Neuronal stem cell (in vitro differentiated cells): ENCODE measurements around the gene EMID1.
A peak's percentile ranks its signal among the peaks of the same experiment; 100 is the strongest.

Experiments
- DNase-seq: peaks from one replicate; pipeline ENCODE4 v3.0.0-alpha.2; 2013; ENCODE audit warnings: low spot score
- H2AFZ ChIP-seq: one replicate; pipeline ENCODE4 v1.6.1; 2013; ENCODE audit warnings: mild to moderate bottlenecking, low read length, inconsistent platforms
- H2AK5ac ChIP-seq: 2 replicates; pipeline ENCODE4 v1.6.1; 2013; ENCODE audit warnings: low read depth, mild to moderate bottlenecking, inconsistent platforms, low read length, moderate library complexity, mixed read lengths
- H2BK120ac ChIP-seq: 2 replicates; pipeline ENCODE4 v1.6.1; 2013; ENCODE audit warnings: low read depth, mild to moderate bottlenecking, inconsistent platforms, low read length, moderate library complexity, mixed read lengths
- H2BK12ac ChIP-seq: one replicate; pipeline ENCODE4 v1.6.1; 2013; ENCODE audit warnings: low read length, inconsistent platforms
- H2BK15ac ChIP-seq: 2 replicates; pipeline ENCODE4 v1.6.1; 2013; ENCODE audit warnings: mild to moderate bottlenecking, low read length, inconsistent platforms, mixed read lengths
- H2BK5ac ChIP-seq: one replicate; pipeline ENCODE4 v1.6.1; 2013; ENCODE audit warnings: inconsistent platforms, mild to moderate bottlenecking, low read length, moderate library complexity
- H3K14ac ChIP-seq: one replicate; pipeline ENCODE4 v1.6.1; 2013; ENCODE audit warnings: low read length, inconsistent platforms
- H3K18ac ChIP-seq: 2 replicates; pipeline ENCODE4 v1.6.1; 2013; ENCODE audit warnings: low read length, inconsistent platforms
- H3K23ac ChIP-seq: 2 replicates; pipeline ENCODE4 v1.6.1; 2013; ENCODE audit warnings: low read depth, mild to moderate bottlenecking, mixed read lengths, low read length, inconsistent platforms; ENCODE audit not compliant: poor library complexity
- H3K27ac ChIP-seq: replicated peaks from 3 replicates; pipeline ENCODE4 v1.5.1; 2013; ENCODE audit warnings: low read length, inconsistent platforms
- H3K27me3 ChIP-seq, 3 experiments: 2 replicates each; pipeline ENCODE4 v1.6.1; 2013; ENCODE audit warnings: low read length in 3 of 3, mild to moderate bottlenecking in 2 of 3, inconsistent platforms in 1 of 3, low read depth in 1 of 3, mixed read lengths in 1 of 3, moderate library complexity in 1 of 3; ENCODE audit not compliant: control insufficient read depth in 3 of 3, insufficient read depth in 3 of 3
- H3K36me3 ChIP-seq, 2 donors: replicated peaks in 1 of 2; 2 replicates each; pipeline ENCODE4 v1.6.1; 2013; ENCODE audit warnings: low read length in 2 of 2; ENCODE audit not compliant: control insufficient read depth in 2 of 2, insufficient read depth in 2 of 2
- H3K4ac ChIP-seq: 2 replicates; pipeline ENCODE4 v1.6.1; 2013; ENCODE audit warnings: inconsistent platforms, mild to moderate bottlenecking, low read length, moderate library complexity
- H3K4me1 ChIP-seq, 2 donors: 1 replicate in 1 of 2; 2 replicates in 1 of 2; pipeline ENCODE4 v1.6.1; 2013; ENCODE audit warnings: low read length in 2 of 2, low read depth in 1 of 2; ENCODE audit not compliant: control insufficient read depth in 2 of 2, insufficient read depth in 1 of 2
- H3K4me2 ChIP-seq: one replicate; pipeline ENCODE4 v1.6.1; 2013; ENCODE audit warnings: mild to moderate bottlenecking, low read length, inconsistent platforms; ENCODE audit not compliant: insufficient read depth, poor library complexity, severe bottlenecking
- H3K4me3 ChIP-seq, 2 donors: 2 replicates each; pipeline ENCODE4 v1.5.1; 2013; ENCODE audit warnings: low read length in 2 of 2, mild to moderate bottlenecking in 2 of 2, inconsistent platforms in 1 of 2, moderate library complexity in 1 of 2
- H3K79me1 ChIP-seq: one replicate; pipeline ENCODE4 v1.6.1; 2013; ENCODE audit warnings: low read depth, mild to moderate bottlenecking, inconsistent platforms, low read length, moderate library complexity
- H3K9ac ChIP-seq: one replicate; pipeline ENCODE4 v1.6.1; 2013; ENCODE audit warnings: mild to moderate bottlenecking, low read depth, low read length, inconsistent platforms; ENCODE audit not compliant: poor library complexity
- H3K9me3 ChIP-seq, 2 donors: replicated peaks in 1 of 2; 2 replicates each; pipeline versions ENCODE3 to v1.6.1; 2013; ENCODE audit warnings: low read length in 2 of 2, mild to moderate bottlenecking in 2 of 2, inconsistent platforms in 1 of 2, low read depth in 1 of 2, mixed read lengths in 1 of 2, moderate library complexity in 1 of 2; ENCODE audit not compliant: control insufficient read depth in 2 of 2, insufficient read depth in 1 of 2
- H4K8ac ChIP-seq: one replicate; pipeline ENCODE4 v1.6.1; 2013; ENCODE audit warnings: low read depth, mild to moderate bottlenecking, inconsistent platforms, low read length, moderate library complexity
- H4K91ac ChIP-seq: one replicate; pipeline ENCODE4 v1.6.1; 2013; ENCODE audit warnings: low read length, low read depth, mild to moderate bottlenecking, inconsistent platforms; ENCODE audit not compliant: poor library complexity
- WGBS, 2 donors: extraction: QIAGEN DNeasy Blood & Tissue Kit; methylation state at CpG; one replicate each; pipeline ENCODE4 v1.1.7; 2013; ENCODE audit warnings: missing lambda C conversion rate in 2 of 2, mixed read lengths in 1 of 2; ENCODE audit not compliant: insufficient read length in 2 of 2, insufficient replicate concordance in 1 of 2; ENCODE audit errors: extremely low coverage in 2 of 2; 5-methylcytosine and 5-hydroxymethylcytosine counted together

Gene EMID1

GRCh38 chr22:29208502-29208862 lies 2.8 kb downstream of the EMID1 start:
- DNase-seq: no peak

GRCh38 chr22:29208879-29209623 lies 3.4 kb downstream of the EMID1 start:
- H3K36me3 ChIP-seq: peaks cover 2 to 11% of the 10 kb centered on the region in 2 donors
- H3K14ac ChIP-seq: no peak overlapping the region
- no peak overlapping the region for H4K91ac ChIP-seq
- peak overlapping the region; percentile 94 for H2AK5ac ChIP-seq
- no peak overlapping the region for H3K9ac ChIP-seq
- no peak overlapping the region for H3K4me2 ChIP-seq
- H2AFZ ChIP-seq: no peak overlapping the region
- H2BK120ac ChIP-seq: no peak overlapping the region
- peaks cover 5% of the 10 kb centered on the region for H3K79me1 ChIP-seq
- H3K4ac ChIP-seq: no peak overlapping the region
- H3K4me3 ChIP-seq: no peak overlapping the region
- H3K9me3 ChIP-seq: peaks cover 0 to 3% of the 10 kb centered on the region in 2 donors
- no peak overlapping the region for H3K23ac ChIP-seq
- peaks cover 0 to 7% (median 0%) of the 10 kb centered on the region in 3 experiments for H3K27me3 ChIP-seq
- peak overlapping the region; percentile 79 for H3K18ac ChIP-seq
- H2BK5ac ChIP-seq: peak overlapping the region; percentile 72
- H3K27ac ChIP-seq: no peak overlapping the region
- H4K8ac ChIP-seq: no peak overlapping the region
- no peak for DNase-seq
- peaks cover 34 to 38% of the 10 kb centered on the region in 2 donors for H3K4me1 ChIP-seq
- no CpG with 5 or more reads among the region's 17 CpGs for WGBS, 2 donors
- H2BK15ac ChIP-seq: peak overlapping the region; percentile 61
- peak overlapping the region; percentile 36 for H2BK12ac ChIP-seq

More at GRCh38 chr22:29208502-29208862, 2.8 kb downstream of the EMID1 start:
- no peak overlapping the region for H3K14ac ChIP-seq
- H2BK5ac ChIP-seq: peak overlapping the region; percentile 4
- H3K79me1 ChIP-seq: peaks cover 5% of the 10 kb centered on the region
- H3K27ac ChIP-seq: no peak overlapping the region
- H4K8ac ChIP-seq: no peak overlapping the region
- H2BK120ac ChIP-seq: no peak overlapping the region
- no CpG with 5 or more reads among the region's 4 CpGs for WGBS, 2 donors
- H2AK5ac ChIP-seq: peak overlapping the region; percentile 98
- no peak overlapping the region for H3K4me3 ChIP-seq
- peak overlapping the region; percentile 61 for H2BK15ac ChIP-seq
- H3K36me3 ChIP-seq: peaks cover 2 to 11% of the 10 kb centered on the region in 2 donors
- H3K18ac ChIP-seq: no peak overlapping the region
- no peak overlapping the region for H3K4ac ChIP-seq
- H2AFZ ChIP-seq: no peak overlapping the region
- peaks cover 0 to 3% of the 10 kb centered on the region in 2 donors for H3K9me3 ChIP-seq
- peaks cover 31 to 41% of the 10 kb centered on the region in 2 donors for H3K4me1 ChIP-seq
- H3K23ac ChIP-seq: no peak overlapping the region
- H3K4me2 ChIP-seq: no peak overlapping the region
- peaks cover 0 to 7% (median 0%) of the 10 kb centered on the region in 3 experiments for H3K27me3 ChIP-seq
- H2BK12ac ChIP-seq: peak overlapping the region; percentile 87
- H4K91ac ChIP-seq: no peak overlapping the region
- no peak overlapping the region for H3K9ac ChIP-seq

- Histone ChIP-seq H3K4me3 (no peak overlapping the region), H2BK5ac (peak overlapping the region; percentile 72), H3K18ac (peak overlapping the region; percentile 79), H2BK12ac (no peak overlapping the region), H2AFZ (no peak overlapping the region), H3K4me2 (no peak overlapping the region), H4K8ac (no peak overlapping the region), H4K91ac (no peak overlapping the region), H3K36me3 (peaks cover 2 to 11% of the 10 kb centered on the region in 2 donors), H3K14ac (no peak overlapping the region), H2BK120ac (no peak overlapping the region), H3K27me3 (peaks cover 0 to 7% (median 0%) of the 10 kb centered on the region in 3 experiments), H2BK15ac (peak overlapping the region; percentile 50), H3K4ac (no peak overlapping the region), H3K23ac (no peak overlapping the region), H3K79me1 (peaks cover 7% of the 10 kb centered on the region), H3K9me3 (peaks cover 0 to 3% of the 10 kb centered on the region in 2 donors), H3K27ac (no peak overlapping the region), H2AK5ac (peak overlapping the region; percentile 94), H3K4me1 (peaks cover 33 to 34% of the 10 kb centered on the region in 2 donors), H3K9ac (no peak overlapping the region)
- WGBS, 2 donors: no CpG with 5 or more reads among the region's 3 CpGs
- no peak for DNase-seq
These were observed 3.9 kb downstream of the EMID1 start for GRCh38 chr22:29209624-29209929.

- Histone ChIP-seq H3K9ac (peak overlapping the region; percentile 66), H2BK12ac (peak overlapping the region; percentile 78), H2BK120ac (no peak overlapping the region), H3K4me3 (peak overlapping the region in 1 of 2 donors; percentile 44), H4K8ac (no peak overlapping the region), H3K23ac (peak overlapping the region; percentile 86), H2BK5ac (no peak overlapping the region), H2AFZ (no peak overlapping the region), H3K18ac (peak overlapping the region; percentile 85), H3K4me2 (no peak overlapping the region), H3K36me3 (peaks cover 2 to 19% of the 10 kb centered on the region in 2 donors), H3K79me1 (peaks cover 7% of the 10 kb centered on the region), H4K91ac (peak overlapping the region; percentile 95), H3K9me3 (peaks cover 0 to 3% of the 10 kb centered on the region in 2 donors), H3K14ac (peak overlapping the region; percentile 95), H3K27me3 (peaks cover 0 to 3% (median 0%) of the 10 kb centered on the region in 3 experiments), H3K4me1 (peaks cover 29 to 39% of the 10 kb centered on the region in 2 donors), H3K4ac (peak overlapping the region; percentile 94), H2AK5ac (no peak overlapping the region), H2BK15ac (peak overlapping the region; percentile 41), H3K27ac (no peak overlapping the region)
- no peak for DNase-seq
- no CpG with 5 or more reads among the region's 11 CpGs for WGBS, 2 donors
These were observed 5.4 kb downstream of the EMID1 start for GRCh38 chr22:29211066-29211465.
